Nephron (organoid): Measurements from ENCODE around the gene KCNMA1.

Experiments
- H3K27ac Mint-ChIP-seq, 3 experiments: 2 replicates each; pipeline ENCODE4 v1.8.0; 2020; ENCODE audit warnings: mixed read lengths in 3 of 3, mild to moderate bottlenecking in 2 of 3, moderate library complexity in 1 of 3
- H3K27me3 Mint-ChIP-seq: 2 replicates; pipeline ENCODE4 v1.8.0; 2021; ENCODE audit warnings: low read depth, mild to moderate bottlenecking, moderate library complexity, mixed read lengths
- H3K36me3 Mint-ChIP-seq: 2 replicates; pipeline ENCODE4 v1.8.0; 2020; ENCODE audit warnings: low read depth, mixed read lengths
- H3K4me1 Mint-ChIP-seq: 2 replicates; pipeline ENCODE4 v1.8.0; 2020; ENCODE audit warnings: mixed read lengths
- H3K4me3 Mint-ChIP-seq, 3 experiments: 2 replicates each; pipeline ENCODE4 v1.8.0; 2020; ENCODE audit warnings: mild to moderate bottlenecking in 3 of 3, mixed read lengths in 3 of 3, moderate library complexity in 2 of 3
- H3K9me3 Mint-ChIP-seq: 2 replicates; pipeline ENCODE4 v1.8.0; 2020; ENCODE audit warnings: mixed read lengths
- TF ChIP-seq, protein P1 (sequence below), 3 experiments: fragments of 200-600 bp; sonication (generic); IDR thresholded peaks; one replicate each; pipeline ENCODE4 v1.5.0; 2021; ENCODE audit warnings: antibody characterized with exemption in 3 of 3; ENCODE audit not compliant: unreplicated experiment in 3 of 3

Gene KCNMA1

DNA sequence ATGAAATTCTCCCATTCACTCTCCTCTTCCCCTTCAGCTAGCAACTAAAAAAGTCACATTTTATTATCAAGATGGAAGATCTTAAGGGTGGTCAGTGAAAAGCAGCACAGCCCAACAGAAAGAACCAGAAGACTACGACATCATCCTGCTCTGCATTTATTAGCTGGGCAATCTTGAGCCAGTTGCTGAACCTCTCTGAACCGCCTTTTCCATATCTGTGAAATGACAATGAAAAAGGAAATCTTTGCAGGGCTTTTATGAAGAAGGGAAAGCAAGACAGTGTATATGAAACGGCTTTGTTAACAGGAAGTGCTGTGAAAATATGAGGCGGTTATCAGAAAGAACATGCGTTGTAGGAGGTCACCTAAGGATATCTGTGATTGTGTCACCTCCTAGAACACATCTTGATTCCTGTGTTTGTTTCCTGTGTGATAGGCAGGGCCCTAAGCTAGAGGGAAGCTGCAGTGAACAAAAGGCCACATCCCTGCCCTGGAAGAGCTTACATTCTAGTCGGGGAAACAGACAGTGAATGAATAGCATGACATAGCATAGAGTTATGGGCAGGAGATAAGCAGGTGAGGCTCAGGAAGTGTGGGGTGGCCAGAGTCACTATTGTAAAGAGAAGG lies 36.0 kb upstream of the KCNMA1 start:
- H3K4me1 Mint-ChIP-seq: no peaks in the 10 kb centered on the region
- H3K4me3 Mint-ChIP-seq: no peak overlapping the region
- no peaks in the 10 kb centered on the region for H3K36me3 Mint-ChIP-seq
- TF ChIP-seq, protein P1, sequence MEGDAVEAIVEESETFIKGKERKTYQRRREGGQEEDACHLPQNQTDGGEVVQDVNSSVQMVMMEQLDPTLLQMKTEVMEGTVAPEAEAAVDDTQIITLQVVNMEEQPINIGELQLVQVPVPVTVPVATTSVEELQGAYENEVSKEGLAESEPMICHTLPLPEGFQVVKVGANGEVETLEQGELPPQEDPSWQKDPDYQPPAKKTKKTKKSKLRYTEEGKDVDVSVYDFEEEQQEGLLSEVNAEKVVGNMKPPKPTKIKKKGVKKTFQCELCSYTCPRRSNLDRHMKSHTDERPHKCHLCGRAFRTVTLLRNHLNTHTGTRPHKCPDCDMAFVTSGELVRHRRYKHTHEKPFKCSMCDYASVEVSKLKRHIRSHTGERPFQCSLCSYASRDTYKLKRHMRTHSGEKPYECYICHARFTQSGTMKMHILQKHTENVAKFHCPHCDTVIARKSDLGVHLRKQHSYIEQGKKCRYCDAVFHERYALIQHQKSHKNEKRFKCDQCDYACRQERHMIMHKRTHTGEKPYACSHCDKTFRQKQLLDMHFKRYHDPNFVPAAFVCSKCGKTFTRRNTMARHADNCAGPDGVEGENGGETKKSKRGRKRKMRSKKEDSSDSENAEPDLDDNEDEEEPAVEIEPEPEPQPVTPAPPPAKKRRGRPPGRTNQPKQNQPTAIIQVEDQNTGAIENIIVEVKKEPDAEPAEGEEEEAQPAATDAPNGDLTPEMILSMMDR (IDR thresholded peaks at IDR 0.05; ENCODE audit: unreplicated experiment in 3 of 3): no peak
- H3K9me3 Mint-ChIP-seq: no peaks in the 10 kb centered on the region
- peaks cover 42% of the 10 kb centered on the region for H3K27me3 Mint-ChIP-seq
- no peak overlapping the region for H3K27ac Mint-ChIP-seq

DNA sequence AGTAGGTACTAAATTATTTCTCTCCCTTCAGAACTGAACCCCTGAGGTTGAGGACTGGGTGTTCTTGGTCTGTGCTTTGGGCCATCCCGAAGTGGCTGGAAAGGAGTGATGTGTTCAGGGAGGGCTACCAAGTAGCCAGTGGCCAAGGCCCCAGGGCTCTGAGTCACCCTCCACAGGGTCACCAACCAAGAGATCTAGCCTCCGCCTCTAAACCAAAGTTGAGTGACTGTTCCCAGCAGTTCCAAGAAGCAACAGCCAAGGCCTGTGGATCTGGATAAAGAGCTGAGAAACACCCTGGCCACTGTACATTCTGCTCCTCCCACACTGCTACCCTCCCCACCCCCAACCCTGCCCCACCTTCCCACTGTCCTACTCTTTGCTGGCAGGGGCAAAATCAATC lies 35.5 kb upstream of the KCNMA1 start:
- no peaks in the 10 kb centered on the region for H3K36me3 Mint-ChIP-seq
- peaks cover 37% of the 10 kb centered on the region for H3K27me3 Mint-ChIP-seq
- TF ChIP-seq, protein P1 (IDR thresholded peaks at IDR 0.05; ENCODE audit: unreplicated experiment in 3 of 3): no peak
- H3K9me3 Mint-ChIP-seq: no peaks in the 10 kb centered on the region
- H3K27ac Mint-ChIP-seq: no peak overlapping the region
- no peak overlapping the region for H3K4me3 Mint-ChIP-seq
- H3K4me1 Mint-ChIP-seq: no peaks in the 10 kb centered on the region

DNA sequence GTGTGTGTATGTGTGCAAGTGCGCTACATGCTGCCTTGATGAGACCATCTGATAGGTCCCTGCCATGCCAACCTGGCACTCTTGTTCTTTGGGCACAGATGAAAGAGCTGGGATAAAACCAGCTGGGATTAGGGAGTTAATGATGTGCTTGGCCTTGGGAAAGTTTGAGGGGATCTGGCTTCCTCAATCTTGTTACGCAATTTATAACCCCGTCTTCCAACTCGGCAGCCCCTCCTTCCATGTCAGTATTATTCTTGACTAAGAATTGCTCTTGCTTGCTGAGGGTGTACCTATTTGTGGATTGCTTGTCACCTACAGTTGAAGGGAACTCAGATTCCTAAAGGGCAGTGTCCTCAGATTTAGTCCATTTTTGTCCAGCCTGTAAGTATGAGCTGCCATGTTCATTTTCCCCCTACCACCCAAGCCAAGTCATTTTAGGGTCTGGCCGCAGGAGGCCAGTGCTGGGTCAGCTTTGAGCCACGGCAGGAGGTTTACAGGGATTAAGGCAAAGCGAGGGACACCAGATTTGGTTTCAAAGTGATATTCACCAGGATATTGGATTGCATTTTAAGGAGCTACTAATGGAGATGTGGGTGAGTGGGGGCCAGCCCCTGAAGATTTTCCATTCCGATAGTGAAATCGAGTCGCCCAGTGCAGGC lies 34.1 kb upstream of the KCNMA1 start:
- Mint-ChIP-seq H3K27ac (no peak overlapping the region), H3K4me3 (no peak overlapping the region), H3K4me1 (no peaks in the 10 kb centered on the region), H3K27me3 (peaks cover 43% of the 10 kb centered on the region), H3K9me3 (no peaks in the 10 kb centered on the region), H3K36me3 (no peaks in the 10 kb centered on the region)
- TF ChIP-seq, protein P1 (IDR thresholded peaks at IDR 0.05; ENCODE audit: unreplicated experiment in 3 of 3): no peak

- Mint-ChIP-seq H3K9me3 (no peaks in the 10 kb centered on the region), H3K27ac (no peak overlapping the region), H3K36me3 (no peaks in the 10 kb centered on the region), H3K4me1 (no peaks in the 10 kb centered on the region), H3K4me3 (no peak overlapping the region), H3K27me3 (peaks cover 50% of the 10 kb centered on the region)
- TF ChIP-seq, protein P1 (IDR thresholded peaks at IDR 0.05; ENCODE audit: unreplicated experiment in 3 of 3): no peak
Measured at GRCh38 chr10:77670817-77671443, 33.3 kb upstream of the KCNMA1 start.

- Mint-ChIP-seq H3K36me3 (no peaks in the 10 kb centered on the region), H3K4me3 (no peak overlapping the region), H3K4me1 (no peaks in the 10 kb centered on the region), H3K9me3 (no peaks in the 10 kb centered on the region), H3K27ac (no peak overlapping the region), H3K27me3 (peaks cover 51% of the 10 kb centered on the region)
- TF ChIP-seq, protein P1 (IDR thresholded peaks at IDR 0.05; ENCODE audit: unreplicated experiment in 3 of 3): no peak
Measured at GRCh38 chr10:77669892-77670291, 32.3 kb upstream of the KCNMA1 start.
